Left kidney (tissue), 8 donors: ENCODE results near the gene GOLGA8B. TPM values are rescaled to one million over a fixed set of nuclear protein-coding genes. Genes with fewer than 3 reads are reported as not detected.
"Not testable (repeated sequence)": the region's sequence is repeated elsewhere in the genome, so short reads cannot be mapped to it uniquely, and the experiment has no call there.

ENCODE experiments used
- DNase-seq: peaks from one replicate; pipeline ENCODE4 v3.0.0-alpha.2; 2013
- long read RNA-seq, 8 donors: transcript quantifications; one replicate each; lab custom pipeline, GENCODE V29; 2026
- polyA plus RNA-seq: library from polyadenylated mRNA; unstranded; fragments of 120-200 nt; gene quantifications from one replicate; pipeline ENCODE4 v1.2.1, GENCODE V29; 2013; ENCODE audit not compliant: insufficient read length

Gene GOLGA8B
- polyA plus RNA-seq: 221 TPM
- long read RNA-seq, donor 1, partial matches to known transcripts: 8 of 9 reads
- long read RNA-seq, donor 1, other reads (novel, unspliced or antisense): 0 of 9 reads
- long read RNA-seq, donor 2, partial matches to known transcripts: 18 of 23 reads
- long read RNA-seq, donor 2, other reads (novel, unspliced or antisense): 0 of 23 reads
- long read RNA-seq, donor 3, partial matches to known transcripts: 0 of 3 reads
- long read RNA-seq, donor 3, other reads (novel, unspliced or antisense): 0 of 3 reads
- long read RNA-seq, donor 4, partial matches to known transcripts: 0 of 1 reads
- long read RNA-seq, donor 4, other reads (novel, unspliced or antisense): 0 of 1 reads
- long read RNA-seq, donor 5, transcript GOLGA8B-208 (3 exons, 533 nt): major isoform, 5 of 5 reads
- long read RNA-seq, donor 5, partial matches to known transcripts: 0 of 5 reads
- long read RNA-seq, donor 5, other reads (novel, unspliced or antisense): 0 of 5 reads
- long read RNA-seq, donor 6, partial matches to known transcripts: 5 of 5 reads
- long read RNA-seq, donor 6, other reads (novel, unspliced or antisense): 0 of 5 reads
- long read RNA-seq, donor 7, partial matches to known transcripts: 50 of 54 reads
- long read RNA-seq, donor 7, other reads (novel, unspliced or antisense): 0 of 54 reads
- long read RNA-seq, donor 8, partial matches to known transcripts: 0 of 1 reads
- long read RNA-seq, donor 8, other reads (novel, unspliced or antisense): 0 of 1 reads

DNA sequence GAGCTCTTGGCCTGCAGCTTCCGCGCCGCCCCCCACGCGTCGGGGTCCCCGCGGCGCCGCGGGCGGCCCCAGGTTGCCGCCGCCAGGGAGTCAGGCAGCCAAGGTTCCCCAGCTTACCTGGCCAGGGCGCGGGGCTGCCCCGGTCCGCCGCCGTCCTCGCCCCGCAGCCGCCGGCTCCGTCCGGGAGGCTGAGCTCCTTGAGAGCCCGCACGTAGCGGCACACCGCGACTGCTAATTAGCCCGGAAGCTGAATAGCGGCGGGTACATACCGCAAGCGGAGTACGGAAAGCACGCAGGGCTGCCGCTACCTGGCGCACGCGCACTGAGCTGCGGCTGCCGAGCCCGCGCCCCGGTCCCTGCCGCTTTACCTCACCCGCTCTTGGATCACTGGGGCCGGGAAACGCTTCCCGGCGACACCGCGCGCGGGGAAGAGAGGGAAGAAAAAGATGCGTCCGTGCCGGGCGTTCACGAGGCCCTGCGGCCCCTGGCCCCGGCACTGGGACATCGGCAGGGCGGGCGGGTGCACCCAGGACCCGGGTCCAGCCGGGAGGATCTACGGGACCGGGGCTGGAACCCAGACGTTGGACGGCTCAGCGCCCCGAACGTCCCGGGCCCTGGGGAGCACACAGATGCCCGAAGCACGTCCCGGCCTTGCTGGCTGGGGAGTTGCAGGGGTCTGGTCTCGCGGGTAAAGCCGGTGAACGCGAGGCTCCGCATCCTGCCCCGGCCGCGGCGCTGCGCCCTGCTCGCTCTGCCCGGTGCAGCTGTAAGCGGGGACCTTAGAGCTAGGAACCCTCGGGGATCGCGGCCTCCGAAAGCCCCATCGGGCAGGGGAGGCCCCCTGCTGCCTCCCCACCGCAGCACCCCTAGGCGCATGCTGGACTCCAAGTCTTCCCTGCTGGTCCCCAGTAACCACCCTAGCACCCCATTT is at the start of gene GOLGA8B:
GOLGA8B (minus strand) TSS at position 253 of the 931 bp plus-strand sequence. CDS start 47,739 bp downstream, outside the sequence.
- DNase-seq: peak; percentile 66

DNA sequence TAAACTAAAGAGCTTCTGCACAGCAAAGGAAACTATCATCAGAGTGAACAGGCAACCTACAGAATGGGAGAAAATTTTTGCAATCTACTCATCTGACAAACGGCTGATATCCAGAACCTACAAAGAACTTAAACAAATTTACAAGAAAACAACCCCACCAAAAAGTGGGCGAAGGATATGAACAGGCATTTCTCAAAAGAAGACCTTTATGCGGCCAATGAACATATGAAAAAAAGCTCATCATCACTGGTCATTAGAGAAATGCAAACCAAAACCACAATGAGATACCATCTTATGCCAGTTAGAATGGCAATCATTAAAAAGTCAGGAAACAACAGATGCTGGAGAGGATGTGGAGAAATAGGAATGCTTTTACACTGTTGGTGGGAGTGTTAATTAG is 49.7 kb upstream of the GOLGA8B start:
- not testable (repeated sequence) for DNase-seq

DNA sequence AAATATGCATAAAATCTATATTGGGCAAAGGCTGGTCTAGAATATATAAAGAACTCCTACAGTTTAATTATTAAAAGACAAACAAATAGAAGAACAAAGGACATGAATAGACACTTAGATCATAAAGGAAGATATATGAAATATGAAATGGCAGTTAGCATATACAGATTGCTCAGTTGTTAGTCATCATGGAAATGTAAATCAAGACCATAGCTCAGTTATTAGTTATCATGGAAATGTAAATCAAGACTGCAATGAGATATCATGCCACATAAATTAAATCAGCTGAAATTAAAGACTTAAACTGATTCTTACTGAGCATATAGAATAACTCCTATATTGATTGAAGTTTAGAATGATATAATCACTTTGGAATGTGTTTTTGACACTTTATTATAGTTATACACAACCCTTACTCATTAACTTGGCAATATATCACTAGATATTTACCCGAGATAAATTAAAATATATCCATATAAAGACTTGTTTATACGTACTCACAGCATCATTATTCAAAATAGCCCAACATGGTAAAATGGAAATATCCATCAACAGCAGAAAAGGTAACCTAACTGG is 45.2 kb upstream of the GOLGA8B start:
- DNase-seq: no peak

DNA sequence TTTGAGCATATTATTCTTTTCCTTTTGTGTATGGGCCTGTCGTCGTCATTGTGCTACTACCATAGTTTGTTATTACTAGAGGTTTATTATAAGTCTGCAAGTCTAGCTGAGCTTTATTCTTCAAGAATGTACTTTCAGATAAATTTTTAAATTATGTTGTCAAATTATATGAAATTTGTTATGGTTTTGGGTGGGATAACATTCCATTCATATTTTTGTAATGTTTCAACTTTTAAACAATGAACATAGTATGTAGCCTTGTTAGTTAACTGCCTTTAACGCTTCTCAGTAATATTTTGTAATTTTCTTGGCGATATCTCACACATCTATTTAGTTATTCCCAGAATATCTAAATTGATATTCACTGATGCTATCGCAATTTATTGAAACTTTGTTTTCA is 41.6 kb upstream of the GOLGA8B start:
- no peak for DNase-seq

- DNase-seq: peak; percentile 26
Measured at GRCh38 chr15:34621675-34622074, 38.2 kb upstream of the GOLGA8B start.

GRCh38 chr15:34620814-34621213 is 37.4 kb upstream of the GOLGA8B start:
- DNase-seq: peak; percentile 29

DNA sequence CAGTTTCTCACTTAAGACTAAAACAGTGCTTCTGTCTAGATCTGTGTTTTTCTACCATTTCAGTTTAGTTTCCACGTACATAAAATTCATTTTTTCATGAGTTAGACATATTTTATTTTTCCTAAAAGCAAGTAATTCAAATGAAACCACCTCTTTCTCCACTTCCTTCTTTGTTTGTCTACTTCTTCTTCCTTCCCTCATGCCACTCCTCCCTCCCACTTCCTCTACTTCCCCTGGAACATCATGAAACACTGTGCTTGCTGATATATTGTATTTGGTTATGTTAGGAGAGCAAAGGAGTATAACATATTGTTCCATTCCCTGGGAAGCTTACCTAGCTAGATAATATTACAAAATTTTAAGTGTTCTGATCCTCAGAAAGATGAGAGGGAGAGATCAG is 36.7 kb upstream of the GOLGA8B start:
- no peak for DNase-seq

DNA sequence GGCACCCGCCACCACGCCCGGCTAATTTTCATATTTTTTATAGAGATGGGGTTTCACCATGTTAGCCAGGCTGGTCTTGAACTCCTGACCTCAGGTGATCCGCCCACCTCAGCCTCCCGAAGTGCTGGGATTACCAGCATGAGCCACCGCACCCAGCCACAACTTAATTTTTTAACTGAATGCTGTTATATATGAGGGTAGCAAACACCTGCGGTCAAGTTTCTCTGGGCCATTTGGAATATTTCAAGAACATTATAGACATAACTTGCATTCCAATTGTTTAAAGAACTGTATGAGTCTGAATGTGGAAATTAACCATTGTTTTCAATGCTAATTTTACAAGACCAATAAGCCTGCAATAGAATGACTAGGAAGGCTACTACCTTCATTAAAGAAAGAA is 35.7 kb upstream of the GOLGA8B start:
- no peak for DNase-seq

DNA sequence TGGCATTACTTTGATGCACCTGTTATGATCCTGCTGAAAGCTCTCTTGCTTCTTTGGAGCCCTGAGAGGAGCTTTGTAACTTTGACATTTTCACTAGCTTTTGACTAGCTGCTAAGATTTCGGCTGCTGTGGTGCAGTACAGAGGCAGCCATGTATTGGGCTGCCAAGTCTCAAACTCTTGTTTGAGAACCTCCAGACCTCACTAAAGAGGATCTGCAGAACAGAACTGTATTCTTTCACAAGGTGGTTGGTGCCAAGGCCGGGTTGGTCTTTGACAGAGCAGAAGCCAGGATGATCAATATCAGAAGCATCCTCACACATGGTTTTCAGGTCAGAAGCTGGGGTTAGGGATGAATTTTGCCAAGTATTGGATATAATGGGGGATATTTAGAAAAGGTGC is 34.6 kb upstream of the GOLGA8B start:
- DNase-seq: no peak

DNA sequence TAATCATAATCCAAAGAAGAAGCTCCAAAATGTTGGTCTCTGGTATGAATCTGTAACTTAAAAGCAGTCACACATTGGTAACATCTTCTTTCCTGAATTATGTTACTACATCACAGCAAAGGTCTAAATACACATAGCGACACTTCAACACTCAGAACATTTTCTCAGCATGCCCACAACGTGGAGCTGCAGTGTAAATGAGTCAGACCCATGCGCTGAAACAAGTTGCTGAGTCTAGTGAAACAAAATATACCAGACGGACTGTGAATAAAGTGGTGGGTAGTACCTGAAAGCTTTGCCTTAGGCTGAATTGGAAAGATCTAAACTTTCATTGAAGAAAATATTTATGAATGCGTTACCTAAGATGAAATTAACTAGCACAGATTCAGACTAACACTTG is 33.2 kb upstream of the GOLGA8B start:
- DNase-seq: peak; percentile 25

- no peak for DNase-seq
Measured at GRCh38 chr15:34613997-34614396, 30.5 kb upstream of the GOLGA8B start.

DNA sequence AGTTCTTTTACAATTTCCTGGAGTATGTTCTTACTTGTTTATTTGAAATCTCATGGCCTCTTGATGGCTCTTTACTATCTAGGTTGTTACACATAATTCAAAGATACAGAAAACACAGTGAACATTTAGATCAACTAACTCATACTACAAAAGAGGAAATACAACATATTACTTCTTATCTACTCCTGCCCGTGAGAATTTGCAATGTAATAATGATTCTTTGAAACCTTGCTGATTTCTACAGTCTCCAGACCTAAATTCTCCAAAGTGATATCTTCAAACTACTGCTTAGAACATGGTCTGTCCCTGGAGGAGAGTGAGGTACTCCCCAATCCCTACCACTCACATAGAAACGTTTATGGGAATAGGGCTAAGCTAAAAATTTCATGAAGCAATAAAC is 29.9 kb upstream of the GOLGA8B start:
- DNase-seq: no peak

DNA sequence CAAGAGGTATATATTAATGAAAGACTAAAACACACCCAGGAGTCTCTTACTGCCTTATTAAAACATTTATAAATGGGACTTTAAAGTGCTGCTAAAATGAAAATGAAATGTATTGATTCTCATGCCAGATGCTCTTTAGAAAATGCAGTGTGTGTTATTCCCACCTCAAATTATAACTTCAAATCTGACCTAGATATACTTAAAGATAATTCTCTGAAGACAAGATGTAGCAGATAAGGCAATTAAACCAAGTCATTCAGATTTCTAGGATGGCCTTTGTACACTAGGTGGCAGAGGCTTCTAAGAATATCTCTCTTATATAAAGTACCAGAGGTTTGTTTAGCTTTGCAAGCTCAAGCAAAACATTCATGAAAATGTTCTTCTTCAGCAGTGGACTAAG is 26.9 kb upstream of the GOLGA8B start:
- no peak for DNase-seq

DNA sequence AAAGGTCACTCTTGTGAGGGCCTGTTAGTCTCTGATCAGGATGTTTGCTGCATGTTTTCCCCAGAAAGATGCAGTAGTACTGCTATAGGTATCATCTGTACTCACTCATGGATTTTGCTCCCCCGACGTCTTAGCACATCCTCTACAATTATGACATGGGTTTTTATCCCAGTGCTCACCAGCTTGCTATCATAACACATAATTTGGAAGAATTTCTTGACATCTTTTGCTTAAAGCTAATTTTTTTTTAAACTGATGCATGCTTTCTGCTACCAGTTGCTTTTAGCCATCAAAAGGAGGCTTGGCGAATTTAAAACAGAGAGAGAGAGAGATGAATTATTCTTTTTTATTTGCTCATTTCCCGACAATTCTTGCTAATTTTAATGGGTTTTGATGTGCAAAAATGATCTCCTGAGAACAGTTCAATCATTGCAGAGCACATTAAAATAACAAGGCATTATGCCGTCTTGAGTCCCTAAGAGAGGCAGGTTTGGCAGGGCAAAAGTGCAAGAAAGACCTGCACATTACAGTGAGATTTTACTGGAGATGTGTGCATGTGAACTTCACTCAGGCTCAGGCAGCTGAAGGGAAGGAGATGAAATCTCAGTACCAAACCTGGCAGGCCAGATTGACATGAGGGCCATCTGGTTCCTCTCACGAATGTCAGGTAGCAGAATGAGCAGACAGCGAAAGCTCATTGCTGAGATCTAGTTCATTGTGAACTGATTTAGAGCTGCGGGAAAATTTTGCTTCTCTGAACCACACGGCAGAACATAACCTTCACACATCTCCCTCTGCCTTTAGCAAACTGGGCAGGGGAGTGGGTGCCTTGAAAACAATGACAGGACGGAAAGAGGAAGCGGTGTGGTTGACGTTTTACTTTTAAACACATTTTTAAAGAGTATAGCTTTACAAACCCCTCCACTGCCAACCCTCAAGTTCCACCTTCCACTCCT is 25.9 kb upstream of the GOLGA8B start:
- DNase-seq: no peak

- DNase-seq: no peak
Measured at GRCh38 chr15:34608517-34608916, 25.1 kb upstream of the GOLGA8B start.

DNA sequence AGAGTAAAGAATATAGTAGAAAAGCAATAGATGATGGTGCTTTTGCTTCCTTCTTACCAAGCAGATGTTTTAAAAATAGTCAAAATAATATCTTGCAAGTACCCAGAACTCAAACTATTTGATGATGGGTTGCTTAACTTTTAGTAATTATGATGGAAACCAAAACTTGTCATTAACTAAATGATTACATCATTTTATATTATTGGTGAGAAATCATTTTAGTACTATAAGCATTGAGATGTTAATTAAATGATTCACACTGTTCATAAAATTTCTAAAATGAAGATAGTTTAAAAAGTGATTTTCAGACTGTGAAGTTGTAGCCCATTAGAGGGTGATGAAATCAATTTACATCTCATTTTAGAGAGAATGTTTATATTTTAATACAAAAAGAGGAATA is 24.4 kb upstream of the GOLGA8B start:
- no peak for DNase-seq

DNA sequence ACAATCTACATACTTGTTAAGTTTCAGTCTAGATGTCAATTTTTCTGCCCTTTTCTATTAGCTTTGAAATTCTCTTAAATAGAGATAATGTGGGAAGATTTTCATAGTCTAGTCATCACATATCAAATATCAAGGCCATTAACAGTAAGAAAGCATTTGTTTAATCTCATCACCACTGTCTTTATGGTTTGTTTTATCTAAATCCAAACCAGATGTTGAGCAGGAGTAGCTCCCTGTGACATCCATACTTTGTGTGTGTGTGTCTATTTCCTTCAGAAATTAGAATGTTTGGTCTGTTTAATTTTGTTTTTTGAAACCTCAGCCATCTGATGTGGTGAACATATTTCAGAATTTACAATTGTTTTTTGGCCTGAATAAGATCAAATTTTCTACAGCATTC is 23.1 kb upstream of the GOLGA8B start:
- DNase-seq: no peak

DNA sequence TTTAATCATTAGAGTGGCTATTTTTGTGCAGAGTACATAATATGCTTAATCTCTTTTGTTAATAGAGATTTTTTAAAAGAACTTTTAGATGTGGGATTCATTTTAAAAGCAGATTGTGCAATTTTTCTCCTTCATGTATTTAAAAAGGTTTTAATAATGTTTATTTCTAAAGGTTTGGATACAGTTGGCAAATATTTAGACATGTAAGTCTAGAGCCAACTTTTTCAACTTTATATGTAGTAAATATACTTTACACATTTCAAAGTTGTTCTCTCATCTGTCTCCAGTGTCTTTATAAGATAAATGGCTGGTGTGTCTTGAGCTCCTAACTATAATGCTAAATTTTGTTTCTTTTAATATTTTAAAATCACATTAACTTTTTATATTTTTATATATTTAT is 22.7 kb upstream of the GOLGA8B start:
- no peak for DNase-seq

DNA sequence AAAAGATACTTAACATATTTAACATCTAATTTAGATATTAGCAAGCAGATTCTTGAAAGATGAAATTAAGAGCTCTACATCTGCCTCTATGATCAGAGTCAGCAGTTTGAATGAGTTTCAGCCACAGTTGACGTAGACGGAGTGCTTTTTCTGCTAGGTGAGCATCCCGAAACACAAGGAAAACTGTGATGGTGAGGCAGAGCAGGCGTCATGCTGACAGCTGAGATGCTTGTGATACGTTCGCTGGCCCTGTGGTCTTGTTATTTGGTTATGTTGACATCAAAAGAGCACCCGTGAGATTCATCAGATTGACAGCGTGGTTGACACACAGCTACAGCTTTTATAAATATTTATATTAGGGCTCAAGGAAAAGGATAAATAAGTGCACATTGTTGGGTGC is 19.6 kb upstream of the GOLGA8B start:
- no peak for DNase-seq

GRCh38 chr15:34600923-34601322 is 17.5 kb upstream of the GOLGA8B start:
- DNase-seq: no peak
